ENCODE results near the gene IQSEC1. TPM values are rescaled to one million over a fixed set of nuclear protein-coding genes. Genes with fewer than 3 reads are reported as not detected.

Gene IQSEC1
- total RNA-seq, 2 donors from 2014 or later: 22.7 to 24.5 TPM

DNA sequence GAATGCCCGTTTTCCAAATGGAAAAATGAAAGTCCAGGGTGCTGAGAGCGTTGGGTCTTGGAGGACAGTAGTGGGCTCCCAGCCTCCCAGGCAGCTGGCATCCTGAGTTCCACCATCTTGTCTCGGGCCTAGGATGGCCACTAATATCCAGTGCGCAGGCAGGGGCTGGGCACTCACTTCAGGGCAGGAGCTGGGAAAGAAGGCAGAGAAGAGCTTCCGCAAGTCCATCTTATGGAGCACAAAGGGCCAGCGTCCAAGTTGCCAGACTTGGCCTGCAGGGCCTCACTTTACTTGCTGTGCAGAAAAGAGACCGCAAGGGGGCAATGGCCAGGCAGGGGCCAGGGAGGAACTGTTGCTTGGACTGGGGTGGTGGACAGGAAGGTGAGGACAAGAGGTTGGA, 46.1 kb downstream of the IQSEC1 start:
- peak; percentile 74 for TF ChIP-seq CTCF (conservative IDR thresholded peaks at IDR 0.05)
- no peaks in the 10 kb centered on the region for H3K9me3 Mint-ChIP-seq
- H3K4me3 Mint-ChIP-seq: no peak overlapping the region
- no peaks in the 10 kb centered on the region for H3K27me3 ChIP-seq (ENCODE audit: control insufficient read depth, insufficient read depth, low read length, poor library complexity, severe bottlenecking)
- no peak overlapping the region for H3K9ac ChIP-seq (ENCODE audit: extremely low read depth, low read length, poor library complexity, severe bottlenecking)
- H3K9me3 ChIP-seq (ENCODE audit: control insufficient read depth, low read length): no peaks in the 10 kb centered on the region
- H3K4me3 ChIP-seq (ENCODE audit: low read length): no peak overlapping the region
- no peaks in the 10 kb centered on the region for H3K27me3 Mint-ChIP-seq (ENCODE audit: insufficient read depth)
- H3K36me3 ChIP-seq (ENCODE audit: control insufficient read depth, insufficient read depth, low read length): no peaks in the 10 kb centered on the region
- no peak overlapping the region for H3K27ac Mint-ChIP-seq
- DNase-seq: peak; percentile 86
- no peak overlapping the region for H3K27ac ChIP-seq (ENCODE audit: low read depth, low read length)
- H3K4me1 Mint-ChIP-seq: peaks cover 21% of the 10 kb centered on the region
- WGBS, 2 experiments (ENCODE audit: insufficient coverage in 1 of 2, insufficient read length in 1 of 2): 70 to 92% methylated on average over 3 to 7 of the region's 7 CpGs
- H3K36me3 Mint-ChIP-seq (ENCODE audit: low read depth): no peaks in the 10 kb centered on the region
- H3K4me1 ChIP-seq (ENCODE audit: control insufficient read depth, insufficient read depth, low read length): peaks cover 8% of the 10 kb centered on the region

DNA sequence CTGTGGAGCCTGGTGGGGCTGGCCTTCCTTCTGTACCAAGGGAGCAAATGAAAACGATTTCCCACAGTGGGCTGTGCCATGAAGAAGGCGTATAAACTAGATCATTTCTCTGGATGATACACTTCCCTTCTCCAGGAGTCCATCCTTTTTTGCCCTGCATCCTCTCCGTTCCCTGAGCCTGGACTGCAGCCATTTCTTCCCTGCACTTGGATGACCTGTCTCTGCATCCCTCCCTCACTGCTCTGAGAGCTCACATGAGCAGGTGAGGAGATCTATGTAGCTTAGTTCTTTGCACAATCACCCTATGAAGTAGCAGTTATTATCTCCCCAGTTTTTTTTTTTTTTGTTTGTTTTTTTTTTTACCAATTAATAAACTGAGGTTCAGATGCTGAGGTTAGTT, 46.7 kb downstream of the IQSEC1 start:
- H3K9me3 ChIP-seq (ENCODE audit: control insufficient read depth, low read length): no peaks in the 10 kb centered on the region
- Mint-ChIP-seq H3K4me1 (peaks cover 15% of the 10 kb centered on the region), H3K9me3 (no peaks in the 10 kb centered on the region), H3K27ac (no peak overlapping the region), H3K27me3 (ENCODE audit: insufficient read depth) (no peaks in the 10 kb centered on the region), H3K36me3 (ENCODE audit: low read depth) (no peaks in the 10 kb centered on the region), H3K4me3 (no peak overlapping the region)
- no peaks in the 10 kb centered on the region for H3K27me3 ChIP-seq (ENCODE audit: control insufficient read depth, insufficient read depth, low read length, poor library complexity, severe bottlenecking)
- no peak for TF ChIP-seq CTCF (conservative IDR thresholded peaks at IDR 0.05)
- DNase-seq: no peak
- no peak overlapping the region for H3K27ac ChIP-seq (ENCODE audit: low read depth, low read length)
- H3K9ac ChIP-seq (ENCODE audit: extremely low read depth, low read length, poor library complexity, severe bottlenecking): no peak overlapping the region
- H3K4me3 ChIP-seq (ENCODE audit: low read length): no peak overlapping the region
- no peaks in the 10 kb centered on the region for H3K36me3 ChIP-seq (ENCODE audit: control insufficient read depth, insufficient read depth, low read length)
- 89 to 96% methylated on average over 3 of the region's 3 CpGs for WGBS, 2 experiments (ENCODE audit: insufficient coverage in 1 of 2, insufficient read length in 1 of 2)
- peaks cover 8% of the 10 kb centered on the region for H3K4me1 ChIP-seq (ENCODE audit: control insufficient read depth, insufficient read depth, low read length)

DNA sequence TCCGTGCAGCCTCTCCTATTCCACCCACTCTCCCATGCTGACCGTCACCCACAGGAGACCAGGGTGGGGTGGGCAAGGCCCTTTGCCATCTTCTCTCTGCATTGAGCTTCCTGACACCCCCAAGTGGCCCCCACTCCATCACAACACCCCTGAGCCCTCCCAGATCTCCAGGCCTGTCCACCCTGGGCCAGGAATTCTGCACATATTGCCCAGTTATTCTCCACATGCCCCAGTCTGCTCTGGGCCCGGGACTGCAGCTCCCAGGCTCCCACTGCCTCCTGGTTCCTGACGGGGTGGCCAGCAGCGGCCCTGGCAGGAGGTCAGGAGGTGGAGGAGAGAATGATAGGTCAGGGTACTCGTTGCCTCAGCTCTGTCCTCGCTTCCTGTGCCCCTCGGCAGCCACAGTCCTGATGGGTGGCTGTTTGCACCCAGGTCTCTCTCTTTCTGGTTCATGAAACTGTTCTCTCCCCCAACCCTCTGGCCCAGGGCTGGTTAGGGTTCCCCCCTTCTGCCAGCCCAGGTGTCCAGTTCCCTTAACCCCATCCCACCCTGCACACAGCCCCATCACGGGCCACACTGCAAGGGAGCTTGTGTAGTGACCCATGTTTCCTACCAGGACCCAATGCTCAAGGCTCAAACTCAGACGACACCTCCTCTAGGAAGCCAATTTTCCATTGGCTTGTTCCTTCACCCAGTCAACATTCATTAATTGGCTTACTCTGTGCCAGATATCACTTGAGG, 47.3 kb downstream of the IQSEC1 start:
- Mint-ChIP-seq H3K36me3 (ENCODE audit: low read depth) (no peaks in the 10 kb centered on the region), H3K27ac (no peak overlapping the region), H3K4me3 (no peak overlapping the region), H3K27me3 (ENCODE audit: insufficient read depth) (no peaks in the 10 kb centered on the region), H3K4me1 (peaks cover 9% of the 10 kb centered on the region), H3K9me3 (no peaks in the 10 kb centered on the region)
- DNase-seq: no peak
- H3K27me3 ChIP-seq (ENCODE audit: control insufficient read depth, insufficient read depth, low read length, poor library complexity, severe bottlenecking): no peaks in the 10 kb centered on the region
- H3K36me3 ChIP-seq (ENCODE audit: control insufficient read depth, insufficient read depth, low read length): no peaks in the 10 kb centered on the region
- no peak overlapping the region for H3K9ac ChIP-seq (ENCODE audit: extremely low read depth, low read length, poor library complexity, severe bottlenecking)
- 85 to 92% methylated on average over 7 to 10 of the region's 10 CpGs for WGBS, 2 experiments (ENCODE audit: insufficient coverage in 1 of 2, insufficient read length in 1 of 2)
- no peaks in the 10 kb centered on the region for H3K9me3 ChIP-seq (ENCODE audit: control insufficient read depth, low read length)
- TF ChIP-seq CTCF (conservative IDR thresholded peaks at IDR 0.05): no peak
- H3K4me3 ChIP-seq (ENCODE audit: low read length): no peak overlapping the region
- H3K27ac ChIP-seq (ENCODE audit: low read depth, low read length): no peak overlapping the region
- peaks cover 4% of the 10 kb centered on the region for H3K4me1 ChIP-seq (ENCODE audit: control insufficient read depth, insufficient read depth, low read length)
